Measurements from ENCODE around the gene C6orf89.
"Not testable (repeated sequence)": the region's sequence is repeated elsewhere in the genome, so short reads cannot be mapped to it uniquely, and the experiment has no call there.

C6orf89 gene

DNA sequence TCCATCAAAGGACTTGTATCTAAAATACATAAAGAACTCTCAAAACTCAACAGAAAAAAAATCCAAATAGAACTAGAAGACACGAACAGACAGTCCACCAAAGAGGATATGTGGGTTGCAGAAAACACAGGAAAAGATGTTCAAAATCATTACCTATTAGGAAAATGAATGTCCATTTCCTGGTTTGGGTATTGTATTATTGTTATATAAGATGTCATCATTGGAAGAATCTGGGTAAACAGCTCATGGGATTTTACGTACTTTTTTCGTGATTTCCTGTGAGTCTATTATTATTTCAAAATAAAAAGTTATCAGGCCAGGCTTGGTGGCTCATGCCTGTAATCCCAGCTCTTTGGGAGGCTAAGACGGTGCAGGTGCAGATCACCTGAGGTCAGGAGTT is 59.5 kb downstream of the C6orf89 start:
- H3K9me2 ChIP-seq (ENCODE audit: low read depth, low read length): no peaks in the 10 kb centered on the region
- no peaks in the 10 kb centered on the region for H3K27me3 ChIP-seq (ENCODE audit: insufficient read depth, low read length)
- no peak overlapping the region for H3K4me3 ChIP-seq (ENCODE audit: low read depth, low read length, poor library complexity, severe bottlenecking)
- no peaks in the 10 kb centered on the region for H4K20me1 ChIP-seq (ENCODE audit: insufficient read depth, low read length)
- no peaks in the 10 kb centered on the region for H3K4me1 ChIP-seq (ENCODE audit: insufficient read depth, low read length, severe bottlenecking)
- no peaks in the 10 kb centered on the region for H3K36me3 ChIP-seq (ENCODE audit: insufficient read depth, low read length)
- no peak overlapping the region for H3K4me2 ChIP-seq (ENCODE audit: low read length)
- TF ChIP-seq, protein P1, sequence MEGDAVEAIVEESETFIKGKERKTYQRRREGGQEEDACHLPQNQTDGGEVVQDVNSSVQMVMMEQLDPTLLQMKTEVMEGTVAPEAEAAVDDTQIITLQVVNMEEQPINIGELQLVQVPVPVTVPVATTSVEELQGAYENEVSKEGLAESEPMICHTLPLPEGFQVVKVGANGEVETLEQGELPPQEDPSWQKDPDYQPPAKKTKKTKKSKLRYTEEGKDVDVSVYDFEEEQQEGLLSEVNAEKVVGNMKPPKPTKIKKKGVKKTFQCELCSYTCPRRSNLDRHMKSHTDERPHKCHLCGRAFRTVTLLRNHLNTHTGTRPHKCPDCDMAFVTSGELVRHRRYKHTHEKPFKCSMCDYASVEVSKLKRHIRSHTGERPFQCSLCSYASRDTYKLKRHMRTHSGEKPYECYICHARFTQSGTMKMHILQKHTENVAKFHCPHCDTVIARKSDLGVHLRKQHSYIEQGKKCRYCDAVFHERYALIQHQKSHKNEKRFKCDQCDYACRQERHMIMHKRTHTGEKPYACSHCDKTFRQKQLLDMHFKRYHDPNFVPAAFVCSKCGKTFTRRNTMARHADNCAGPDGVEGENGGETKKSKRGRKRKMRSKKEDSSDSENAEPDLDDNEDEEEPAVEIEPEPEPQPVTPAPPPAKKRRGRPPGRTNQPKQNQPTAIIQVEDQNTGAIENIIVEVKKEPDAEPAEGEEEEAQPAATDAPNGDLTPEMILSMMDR (IDR thresholded peaks at IDR 0.05; ENCODE audit: low read length): no peak
- TF ChIP-seq EZH2 (IDR thresholded peaks at IDR 0.05; ENCODE audit: borderline replicate concordance, low read length): no peak
- no peaks in the 10 kb centered on the region for H3F3A ChIP-seq (ENCODE audit: insufficient read depth, low read length)
- no peak overlapping the region for H2AFZ ChIP-seq (ENCODE audit: low read length)
- no peaks in the 10 kb centered on the region for H3K79me2 ChIP-seq (ENCODE audit: insufficient read depth, low read length)
- H3K9me3 ChIP-seq (ENCODE audit: low read length): no peaks in the 10 kb centered on the region
- H3K27ac ChIP-seq (ENCODE audit: low read depth, low read length, poor library complexity, severe bottlenecking): no peak overlapping the region
- H3K9ac ChIP-seq (ENCODE audit: low read length): no peak overlapping the region

- Histone ChIP-seq H3K4me1 (ENCODE audit: insufficient read depth, low read length, severe bottlenecking) (no peaks in the 10 kb centered on the region), H4K20me1 (ENCODE audit: insufficient read depth, low read length) (no peaks in the 10 kb centered on the region), H3K9ac (ENCODE audit: low read length) (no peak overlapping the region), H3K4me2 (ENCODE audit: low read length) (no peak overlapping the region), H3K9me3 (ENCODE audit: low read length) (no peaks in the 10 kb centered on the region), H3K27ac (ENCODE audit: low read depth, low read length, poor library complexity, severe bottlenecking) (no peak overlapping the region), H3F3A (ENCODE audit: insufficient read depth, low read length) (no peaks in the 10 kb centered on the region), H2AFZ (ENCODE audit: low read length) (no peak overlapping the region), H3K36me3 (ENCODE audit: insufficient read depth, low read length) (no peaks in the 10 kb centered on the region), H3K9me2 (ENCODE audit: low read depth, low read length) (no peaks in the 10 kb centered on the region), H3K79me2 (ENCODE audit: insufficient read depth, low read length) (no peaks in the 10 kb centered on the region), H3K27me3 (ENCODE audit: insufficient read depth, low read length) (no peaks in the 10 kb centered on the region), H3K4me3 (ENCODE audit: low read depth, low read length, poor library complexity, severe bottlenecking) (no peak overlapping the region)
- TF ChIP-seq, protein P1 (IDR thresholded peaks at IDR 0.05; ENCODE audit: low read length): no peak
- TF ChIP-seq EZH2 (IDR thresholded peaks at IDR 0.05; ENCODE audit: borderline replicate concordance, low read length): no peak
These were observed 60.8 kb downstream of the C6orf89 start for GRCh38 chr6:36946526-36946925.

DNA sequence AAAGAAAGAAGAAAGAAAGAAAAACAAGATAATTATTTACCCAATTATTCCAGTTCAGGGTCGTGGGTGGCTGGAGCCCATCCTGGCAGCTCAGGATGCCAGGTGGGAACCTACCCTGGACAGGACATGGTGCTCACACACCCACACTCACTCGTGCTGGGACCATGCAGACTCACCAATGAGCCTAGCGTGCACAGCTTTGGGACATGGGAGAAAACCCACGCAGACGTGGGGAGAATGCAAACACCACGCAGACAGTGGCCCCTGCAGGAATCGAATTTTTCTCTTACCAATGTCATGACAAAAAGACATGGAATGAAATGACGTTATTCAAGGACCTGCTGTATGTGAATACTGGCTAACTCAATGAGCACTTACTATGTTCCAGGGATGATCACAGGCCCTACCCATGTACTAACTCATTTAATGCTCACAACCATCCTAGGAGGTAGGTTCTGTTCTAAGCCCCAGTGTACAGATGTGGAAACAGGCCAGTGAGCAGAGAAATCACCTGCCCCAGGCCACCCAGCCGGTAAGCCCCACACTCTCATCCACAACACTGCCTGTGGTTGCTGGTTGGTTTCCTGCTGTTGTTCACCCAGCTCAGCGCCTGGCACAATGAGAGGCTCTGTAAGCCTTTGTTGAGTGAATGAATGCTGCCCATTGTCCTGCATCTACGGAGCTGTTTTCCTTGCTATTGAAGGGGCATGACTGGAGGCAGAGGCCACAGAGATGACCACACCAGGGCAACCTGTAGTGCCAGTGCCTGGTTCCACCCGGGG is 62.0 kb downstream of the C6orf89 start:
- no peak overlapping the region for H3K4me2 ChIP-seq (ENCODE audit: low read length)
- H3K9me3 ChIP-seq (ENCODE audit: low read length): no peaks in the 10 kb centered on the region
- no peaks in the 10 kb centered on the region for H4K20me1 ChIP-seq (ENCODE audit: insufficient read depth, low read length)
- no peak overlapping the region for H3K9ac ChIP-seq (ENCODE audit: low read length)
- H3K79me2 ChIP-seq (ENCODE audit: insufficient read depth, low read length): no peaks in the 10 kb centered on the region
- no peaks in the 10 kb centered on the region for H3K27me3 ChIP-seq (ENCODE audit: insufficient read depth, low read length)
- no peaks in the 10 kb centered on the region for H3K4me1 ChIP-seq (ENCODE audit: insufficient read depth, low read length, severe bottlenecking)
- H3K27ac ChIP-seq (ENCODE audit: low read depth, low read length, poor library complexity, severe bottlenecking): no peak overlapping the region
- H3F3A ChIP-seq (ENCODE audit: insufficient read depth, low read length): no peaks in the 10 kb centered on the region
- no peaks in the 10 kb centered on the region for H3K9me2 ChIP-seq (ENCODE audit: low read depth, low read length)
- H3K36me3 ChIP-seq (ENCODE audit: insufficient read depth, low read length): no peaks in the 10 kb centered on the region
- TF ChIP-seq EZH2 (IDR thresholded peaks at IDR 0.05; ENCODE audit: borderline replicate concordance, low read length): no peak
- TF ChIP-seq, protein P1 (IDR thresholded peaks at IDR 0.05; ENCODE audit: low read length): no peak
- no peak overlapping the region for H3K4me3 ChIP-seq (ENCODE audit: low read depth, low read length, poor library complexity, severe bottlenecking)
- H2AFZ ChIP-seq (ENCODE audit: low read length): no peak overlapping the region

GRCh38 chr6:36949076-36949475 is 63.3 kb downstream of the C6orf89 start:
- H3K79me2 ChIP-seq (ENCODE audit: insufficient read depth, low read length); H3K9ac ChIP-seq (ENCODE audit: low read length); H3K27ac ChIP-seq (ENCODE audit: low read depth, low read length, poor library complexity, severe bottlenecking); H4K20me1 ChIP-seq (ENCODE audit: insufficient read depth, low read length); H3K4me3 ChIP-seq (ENCODE audit: low read depth, low read length, poor library complexity, severe bottlenecking); H3F3A ChIP-seq (ENCODE audit: insufficient read depth, low read length); H2AFZ ChIP-seq (ENCODE audit: low read length); H3K9me3 ChIP-seq (ENCODE audit: low read length); H3K27me3 ChIP-seq (ENCODE audit: insufficient read depth, low read length); H3K4me2 ChIP-seq (ENCODE audit: low read length); H3K9me2 ChIP-seq (ENCODE audit: low read depth, low read length); H3K4me1 ChIP-seq (ENCODE audit: insufficient read depth, low read length, severe bottlenecking); H3K36me3 ChIP-seq (ENCODE audit: insufficient read depth, low read length): not testable (repeated sequence)

All from OCI-LY1 (cell line).